Lung (tissue), 12 donors: ENCODE data around the gene ATXN3. TPM values are rescaled to one million over a fixed set of nuclear protein-coding genes. Genes with fewer than 3 reads are reported as not detected.

ENCODE experiments used
- ATAC-seq: fragments of 200-7000 bp; cut with Tn5 transposase; one replicate; pipeline ENCODE4 v1.9.1; 2020; ENCODE audit warnings: moderate number of reproducible peaks; ENCODE audit not compliant: insufficient read depth, low FRiP score
- DNase-seq, 3 donors: peaks; one replicate each; pipeline ENCODE4 v3.0.0-alpha.2; 2013 to 2017
- H3K27ac ChIP-seq, 2 donors: one replicate each; pipeline ENCODE4 v1.5.1; 2013; ENCODE audit warnings: mild to moderate bottlenecking in 2 of 2, moderate library complexity in 2 of 2, control low read depth in 1 of 2, inconsistent platforms in 1 of 2, low read depth in 1 of 2, low read length in 1 of 2
- H3K27me3 ChIP-seq, 3 donors: one replicate each; pipeline ENCODE4 v1.5.1; 2013; ENCODE audit warnings: low read length in 2 of 3; ENCODE audit not compliant: control insufficient read depth in 3 of 3, insufficient read depth in 3 of 3
- H3K36me3 ChIP-seq, 4 donors: one replicate each; pipeline ENCODE4 v1.5.1; 2013; ENCODE audit warnings: low read length in 4 of 4, mild to moderate bottlenecking in 1 of 4, moderate library complexity in 1 of 4; ENCODE audit not compliant: control insufficient read depth in 4 of 4, insufficient read depth in 4 of 4
- H3K4me1 ChIP-seq, 5 donors: one replicate each; pipeline ENCODE4 v1.5.1; 2013; ENCODE audit warnings: low read length in 5 of 5, mild to moderate bottlenecking in 2 of 5, moderate library complexity in 1 of 5; ENCODE audit not compliant: control insufficient read depth in 5 of 5, insufficient read depth in 5 of 5
- H3K4me3 ChIP-seq: one replicate; pipeline ENCODE4 v1.5.1; 2013; ENCODE audit warnings: mild to moderate bottlenecking, control low read depth, moderate library complexity
- H3K9ac ChIP-seq, 2 donors: one replicate each; pipeline ENCODE4 v1.5.1; 2013; ENCODE audit warnings: low read length in 2 of 2, control low read depth in 1 of 2; ENCODE audit not compliant: insufficient read depth in 1 of 2
- H3K9me3 ChIP-seq, 4 donors: one replicate each; pipeline ENCODE4 v1.5.1; 2013; ENCODE audit warnings: low read length in 3 of 4, mild to moderate bottlenecking in 1 of 4, moderate library complexity in 1 of 4; ENCODE audit not compliant: control insufficient read depth in 4 of 4, insufficient read depth in 3 of 4
- WGBS, 2 donors: extraction: QIAGEN DNeasy Blood & Tissue Kit; methylation state at CpG; one replicate each; pipeline ENCODE4 v1.1.7; 2013; 5-methylcytosine and 5-hydroxymethylcytosine counted together
- polyA plus RNA-seq, 2 donors: library from polyadenylated mRNA; stranded (reverse); fragments of 200-250 nt; gene quantifications; one replicate each; pipeline ENCODE4 v1.2.1, GENCODE V29; 2013
- total RNA-seq, 2 donors: library from RNA; depleted of rRNA in 1 of 2; stranded (reverse); fragments of >200 nt in 1 of 2; gene quantifications; one replicate each; pipeline ENCODE4 v1.2.1, GENCODE V29; 2014 to 2021
- TF ChIP-seq, protein P1 (sequence below): IDR thresholded peaks from 2 replicates; pipeline ENCODE4 v1.5.1; 2012; ENCODE audit warnings: mild to moderate bottlenecking; ENCODE audit errors: control extremely low read depth, extremely low read depth
- donor health status: control.
- donor health status: control.
- donor health status: Bipolar disorder and iron deficiency.
- donor health status: healthy.
- donor health status: DM: yes; HTN: yes; CAD: no.

ATXN3 gene
- total and polyA plus RNA-seq, 4 donors, result 13.7 to 68.1 (median 21.3) TPM

DNA sequence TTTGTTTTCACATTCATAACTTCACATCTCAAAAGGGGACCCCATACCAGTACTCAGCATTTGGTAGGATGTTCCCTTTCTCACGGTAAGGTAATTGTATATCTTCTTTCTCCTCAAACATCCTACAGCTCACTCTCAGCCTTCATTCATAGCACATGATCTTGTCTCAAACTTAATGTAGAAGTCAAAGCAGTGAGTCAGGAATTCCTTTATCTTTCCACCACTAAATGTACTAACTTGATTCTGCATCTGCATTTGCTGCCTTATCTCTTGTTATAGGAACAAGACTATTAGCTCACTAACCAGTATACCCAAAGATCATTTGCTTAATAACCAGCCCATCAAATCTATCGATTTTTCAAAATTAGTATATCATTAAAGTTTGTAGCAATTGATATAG, 38.3 kb upstream of the ATXN3 start:
- no peak overlapping the region for H3K4me3 ChIP-seq
- H3K27me3 ChIP-seq, result no peaks in the 10 kb centered on the region
- H3K9ac ChIP-seq, result no peak overlapping the region
- ATAC-seq, result no peak
- H3K27ac ChIP-seq, result no peak overlapping the region
- H3K36me3 ChIP-seq, result peaks cover 20 to 43% (median 32%) of the 10 kb centered on the region in 4 donors
- no peak for DNase-seq
- TF ChIP-seq, protein P1, sequence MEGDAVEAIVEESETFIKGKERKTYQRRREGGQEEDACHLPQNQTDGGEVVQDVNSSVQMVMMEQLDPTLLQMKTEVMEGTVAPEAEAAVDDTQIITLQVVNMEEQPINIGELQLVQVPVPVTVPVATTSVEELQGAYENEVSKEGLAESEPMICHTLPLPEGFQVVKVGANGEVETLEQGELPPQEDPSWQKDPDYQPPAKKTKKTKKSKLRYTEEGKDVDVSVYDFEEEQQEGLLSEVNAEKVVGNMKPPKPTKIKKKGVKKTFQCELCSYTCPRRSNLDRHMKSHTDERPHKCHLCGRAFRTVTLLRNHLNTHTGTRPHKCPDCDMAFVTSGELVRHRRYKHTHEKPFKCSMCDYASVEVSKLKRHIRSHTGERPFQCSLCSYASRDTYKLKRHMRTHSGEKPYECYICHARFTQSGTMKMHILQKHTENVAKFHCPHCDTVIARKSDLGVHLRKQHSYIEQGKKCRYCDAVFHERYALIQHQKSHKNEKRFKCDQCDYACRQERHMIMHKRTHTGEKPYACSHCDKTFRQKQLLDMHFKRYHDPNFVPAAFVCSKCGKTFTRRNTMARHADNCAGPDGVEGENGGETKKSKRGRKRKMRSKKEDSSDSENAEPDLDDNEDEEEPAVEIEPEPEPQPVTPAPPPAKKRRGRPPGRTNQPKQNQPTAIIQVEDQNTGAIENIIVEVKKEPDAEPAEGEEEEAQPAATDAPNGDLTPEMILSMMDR, result no peak
- 89 to 91% methylated on average over 2 of the region's 2 CpGs for WGBS, 2 donors
- H3K9me3 ChIP-seq, result no peaks in the 10 kb centered on the region
- H3K4me1 ChIP-seq, result peaks cover 0 to 1% (median 0%) of the 10 kb centered on the region in 5 donors

DNA sequence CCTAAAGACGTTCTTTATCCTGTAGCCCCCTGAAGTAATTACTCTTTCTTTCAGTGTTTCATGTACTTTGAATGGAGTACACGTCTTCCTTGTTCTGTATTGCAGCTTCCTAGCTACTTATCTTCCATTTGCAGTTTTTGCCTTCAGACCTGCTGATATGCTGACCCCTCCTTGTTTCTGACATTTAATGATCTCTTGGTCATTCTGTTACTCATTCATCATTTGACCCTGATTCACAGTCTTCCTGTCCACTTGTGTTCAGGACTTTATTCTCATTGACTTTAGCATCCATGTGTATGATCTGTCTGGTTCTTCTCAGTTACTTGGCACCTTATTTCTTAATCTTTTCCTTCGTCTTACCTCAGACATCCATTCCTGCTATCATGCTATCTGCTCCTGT, 37.6 kb upstream of the ATXN3 start:
- WGBS, 2 donors, result 78 to 89% methylated on average over 3 of the region's 3 CpGs
- H3K4me3 ChIP-seq, result no peak overlapping the region
- ATAC-seq, result no peak
- no peak overlapping the region for H3K27ac ChIP-seq
- H3K4me1 ChIP-seq, result peaks cover 0 to 1% (median 0%) of the 10 kb centered on the region in 5 donors
- H3K36me3 ChIP-seq, result peaks cover 20 to 41% (median 31%) of the 10 kb centered on the region in 4 donors
- no peak overlapping the region for H3K9ac ChIP-seq
- TF ChIP-seq, protein P1, result no peak
- no peaks in the 10 kb centered on the region for H3K9me3 ChIP-seq
- no peak for DNase-seq
- no peaks in the 10 kb centered on the region for H3K27me3 ChIP-seq

DNA sequence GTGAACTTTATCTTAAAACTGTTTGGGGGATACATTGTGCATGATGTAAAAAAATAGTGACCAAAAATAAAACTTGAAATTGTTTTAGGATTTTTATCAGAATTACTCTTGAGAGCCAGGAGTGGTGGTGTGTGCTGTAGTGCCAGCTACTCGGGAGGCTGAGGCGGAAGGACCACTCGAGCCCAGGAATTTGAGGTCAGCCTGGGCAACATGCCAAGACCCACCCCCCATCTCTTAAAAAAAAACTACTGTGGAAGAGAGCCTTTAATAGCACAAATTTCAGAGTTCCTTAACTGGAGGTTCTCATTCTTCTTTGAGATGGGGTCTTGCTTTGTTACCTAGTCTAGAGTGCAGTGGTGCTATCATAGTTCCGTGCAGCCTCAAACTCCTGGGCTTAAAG, 36.9 kb upstream of the ATXN3 start:
- DNase-seq, result no peak
- ATAC-seq, result no peak
- no peak overlapping the region for H3K27ac ChIP-seq
- peaks cover 20 to 43% (median 32%) of the 10 kb centered on the region in 4 donors for H3K36me3 ChIP-seq
- TF ChIP-seq, protein P1, result no peak
- no peaks in the 10 kb centered on the region for H3K27me3 ChIP-seq
- H3K4me1 ChIP-seq, result peaks cover 0 to 1% (median 0%) of the 10 kb centered on the region in 5 donors
- 66 to 67% methylated on average over 4 of the region's 4 CpGs for WGBS, 2 donors
- no peak overlapping the region for H3K4me3 ChIP-seq
- no peak overlapping the region for H3K9ac ChIP-seq
- H3K9me3 ChIP-seq, result no peaks in the 10 kb centered on the region

DNA sequence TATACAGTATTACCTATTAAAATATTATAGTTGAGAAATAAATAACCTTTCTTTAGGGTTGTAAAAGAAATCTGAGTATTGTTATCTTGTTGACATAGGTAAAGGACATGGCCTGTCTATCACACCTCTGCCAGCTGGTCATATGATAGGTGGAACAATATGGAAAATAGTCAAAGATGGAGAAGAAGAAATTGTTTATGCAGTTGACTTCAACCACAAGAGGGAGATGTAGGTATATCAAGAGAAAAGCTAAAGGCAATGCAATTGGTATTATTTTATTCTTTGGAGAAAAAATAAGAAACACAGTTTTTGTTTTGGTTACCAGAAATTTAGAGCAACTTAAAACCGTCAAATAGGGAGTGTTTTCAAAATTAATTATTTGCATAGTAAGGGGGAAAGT, 28.9 kb upstream of the ATXN3 start:
- Histone ChIP-seq H3K4me3 (no peak overlapping the region), H3K4me1 (peaks cover 0 to 21% (median 0%) of the 10 kb centered on the region in 5 donors), H3K9me3 (no peaks in the 10 kb centered on the region), H3K27me3 (no peaks in the 10 kb centered on the region), H3K27ac (no peak overlapping the region), H3K36me3 (peaks cover 8 to 32% (median 19%) of the 10 kb centered on the region in 4 donors), H3K9ac (no peak overlapping the region)
- DNase-seq (peak in 2 of 3 donors; percentile 60 to 70), ATAC-seq (no peak)
- WGBS, 2 donors, result 63 to 73% methylated on average over 1 of the region's 1 CpG
- TF ChIP-seq, protein P1, result no peak
